RPMI8226 (cell line): ENCODE measurements around the gene SUCNR1.
"Not testable (repeated sequence)": the region's sequence is repeated elsewhere in the genome, so short reads cannot be mapped to it uniquely, and the experiment has no call there.

ENCODE experiments used
- DNase-seq: peaks from one replicate; pipeline ENCODE4 v3.0.0-alpha.2; 2015

Gene SUCNR1, protein sequence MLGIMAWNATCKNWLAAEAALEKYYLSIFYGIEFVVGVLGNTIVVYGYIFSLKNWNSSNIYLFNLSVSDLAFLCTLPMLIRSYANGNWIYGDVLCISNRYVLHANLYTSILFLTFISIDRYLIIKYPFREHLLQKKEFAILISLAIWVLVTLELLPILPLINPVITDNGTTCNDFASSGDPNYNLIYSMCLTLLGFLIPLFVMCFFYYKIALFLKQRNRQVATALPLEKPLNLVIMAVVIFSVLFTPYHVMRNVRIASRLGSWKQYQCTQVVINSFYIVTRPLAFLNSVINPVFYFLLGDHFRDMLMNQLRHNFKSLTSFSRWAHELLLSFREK

DNA sequence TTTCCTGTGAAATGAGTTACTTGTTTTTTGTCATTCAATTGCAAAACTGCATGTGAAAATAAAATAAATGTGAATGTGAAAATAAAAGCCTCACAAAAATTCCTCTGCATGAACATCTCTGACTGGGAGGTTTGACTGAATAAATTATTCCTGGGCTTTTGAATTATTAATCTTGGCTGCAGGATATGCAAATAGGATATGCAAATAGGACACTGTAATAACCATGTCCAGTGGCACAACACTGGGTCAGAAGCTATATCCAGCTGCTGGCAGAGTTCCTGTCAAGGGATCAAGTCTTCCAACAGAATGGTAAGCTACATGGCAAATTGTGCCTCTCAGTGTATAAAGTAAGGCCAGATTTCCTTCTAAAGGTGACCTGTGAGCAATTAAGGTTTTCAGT is at the start of gene SUCNR1:
Gene SUCNR1, plus strand, starts transcription at position 246 of the 400 bp plus-strand sequence. CDS start 6,250 bp downstream, outside the sequence.
- no peak for DNase-seq

DNA sequence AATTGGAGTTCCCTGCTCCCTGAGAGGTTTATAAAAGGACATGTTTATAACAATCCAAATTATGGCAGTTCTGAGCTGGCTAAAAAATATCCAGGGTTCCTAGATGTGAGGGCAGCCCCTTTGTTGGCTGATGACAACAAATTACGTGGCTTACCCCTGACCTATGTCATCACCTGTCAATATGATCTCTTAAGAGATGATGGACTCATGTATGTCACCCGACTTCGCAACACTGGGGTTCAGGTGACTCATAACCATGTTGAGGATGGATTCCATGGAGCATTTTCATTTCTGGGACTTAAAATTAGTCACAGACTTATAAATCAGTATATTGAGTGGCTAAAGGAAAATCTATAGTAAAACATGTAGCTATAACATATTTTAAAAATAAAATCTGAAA is 45.6 kb upstream of the SUCNR1 start:
- DNase-seq = no peak

DNA sequence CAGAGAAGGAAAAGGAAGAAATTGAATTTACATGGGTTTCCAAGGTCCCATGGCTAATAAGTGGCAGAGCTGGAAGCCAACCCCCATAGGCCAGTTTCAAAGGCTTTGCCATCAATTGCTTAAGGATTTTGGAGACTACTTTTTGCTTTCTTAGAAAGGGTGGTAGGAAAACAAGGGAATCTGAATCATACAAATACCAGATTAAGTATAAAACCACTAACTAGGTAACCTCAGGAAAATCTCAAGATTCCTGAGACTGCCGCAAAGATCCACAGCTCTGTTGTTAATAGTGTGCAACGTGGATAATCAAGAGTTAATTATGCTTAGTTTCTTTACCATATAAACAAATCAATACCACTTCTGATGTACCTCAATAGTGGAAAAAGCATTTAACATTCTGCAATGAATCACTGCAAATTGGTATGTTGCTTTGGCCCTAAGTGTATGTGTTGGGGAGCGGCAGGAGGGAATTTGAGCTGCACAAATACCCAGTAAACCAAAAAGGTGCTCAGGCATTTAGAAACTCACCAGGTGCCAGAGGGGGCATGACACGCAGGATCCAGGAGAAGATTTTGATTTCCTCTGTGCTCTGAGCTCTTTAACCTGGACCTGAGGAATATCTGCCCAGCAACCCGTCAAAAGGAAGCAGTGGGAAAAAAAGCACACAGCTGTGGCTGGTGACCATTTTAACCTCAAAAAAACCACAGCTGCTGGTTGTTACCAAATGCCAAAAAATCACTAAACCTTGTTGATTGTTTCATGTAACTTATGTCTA is 37.5 kb upstream of the SUCNR1 start:
- no peak for DNase-seq

DNA sequence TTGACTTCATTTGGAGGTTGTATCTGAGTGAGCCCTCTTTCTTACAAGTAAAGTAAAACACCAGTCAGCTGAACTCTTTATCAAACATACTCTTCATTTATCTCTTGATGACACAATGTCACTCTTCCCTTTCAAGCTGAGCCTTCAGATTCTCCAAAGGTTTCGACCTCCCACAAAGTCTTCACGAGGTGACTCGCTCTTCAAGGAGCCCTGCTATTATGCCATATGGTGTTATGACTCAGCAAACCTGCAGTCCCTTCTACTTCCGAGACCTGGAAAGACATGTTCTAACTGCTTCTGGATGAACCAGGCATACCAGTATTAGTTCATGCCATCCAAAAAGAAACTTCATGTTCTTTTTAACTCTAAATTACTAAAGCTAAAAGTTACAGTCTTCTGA is 36.4 kb upstream of the SUCNR1 start:
- DNase-seq = peak; percentile 20

DNA sequence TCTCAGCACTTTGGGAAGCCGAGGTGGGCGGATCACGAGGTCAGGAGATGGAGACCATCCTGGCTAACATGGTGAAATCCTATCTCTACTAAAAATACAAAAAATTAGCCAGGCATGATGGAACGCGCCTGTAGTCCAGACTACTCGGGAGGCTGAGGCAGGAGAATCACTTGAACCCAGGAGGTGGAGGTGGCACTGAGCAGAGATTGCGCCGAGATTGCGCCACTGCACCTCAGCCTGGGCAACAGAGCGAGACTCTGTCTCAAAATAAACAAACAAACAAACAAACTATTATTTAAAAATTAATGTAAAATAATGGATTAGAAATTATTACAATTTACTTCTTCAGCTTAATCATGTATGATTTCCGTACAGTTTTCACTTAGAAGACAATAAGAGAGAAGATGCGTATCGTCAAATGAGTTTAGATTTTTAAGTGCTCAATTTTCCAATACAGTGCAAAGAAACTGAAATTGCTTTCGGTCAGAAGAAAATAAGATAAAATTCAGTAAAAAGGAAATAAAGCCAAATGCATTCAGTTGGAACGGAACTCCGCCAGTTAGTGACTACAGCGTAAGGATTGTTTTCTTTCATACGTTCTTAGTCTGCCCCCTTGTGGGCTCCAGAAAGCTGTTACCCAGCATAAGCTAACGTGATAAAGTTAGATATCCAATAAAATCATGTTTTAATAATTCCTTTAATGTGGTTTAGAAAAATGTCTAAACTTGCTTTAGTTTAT is 34.7 kb upstream of the SUCNR1 start:
- peak; percentile 82 for DNase-seq

DNA sequence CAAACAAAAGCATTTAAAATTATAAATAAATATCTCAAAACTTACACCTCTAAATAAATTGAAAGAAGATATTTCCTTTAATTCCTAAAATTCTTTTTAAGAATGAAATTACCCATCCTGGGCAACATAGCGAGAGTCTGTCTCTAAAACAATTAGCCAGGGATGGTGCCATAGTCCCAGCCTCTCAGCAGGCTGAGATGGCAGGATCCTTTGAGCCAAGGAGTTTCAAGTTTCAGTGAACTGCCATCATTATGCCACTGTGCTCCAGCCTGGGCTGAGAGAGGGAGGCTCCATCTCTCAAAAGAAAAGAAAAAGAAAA is 34.2 kb upstream of the SUCNR1 start:
- no peak for DNase-seq

DNA sequence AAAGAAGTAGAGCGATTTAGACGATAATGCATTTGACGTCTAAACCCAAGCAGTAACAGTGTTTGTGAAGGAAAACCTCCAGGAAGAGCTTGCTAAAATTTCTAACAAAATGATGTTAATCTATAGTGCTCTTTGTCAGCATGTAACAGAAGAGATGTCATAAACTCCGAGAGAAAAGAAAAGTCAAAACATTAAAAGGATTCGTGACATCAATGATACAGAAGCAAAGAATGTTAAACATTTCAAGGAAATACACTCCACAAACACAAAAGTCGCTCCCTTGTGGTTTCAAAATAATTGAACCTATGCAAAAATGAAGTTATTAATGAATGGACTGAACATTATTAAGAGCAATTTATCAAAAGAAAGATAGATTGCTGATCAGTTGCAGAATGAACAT is 31.6 kb upstream of the SUCNR1 start:
- DNase-seq = no peak

DNA sequence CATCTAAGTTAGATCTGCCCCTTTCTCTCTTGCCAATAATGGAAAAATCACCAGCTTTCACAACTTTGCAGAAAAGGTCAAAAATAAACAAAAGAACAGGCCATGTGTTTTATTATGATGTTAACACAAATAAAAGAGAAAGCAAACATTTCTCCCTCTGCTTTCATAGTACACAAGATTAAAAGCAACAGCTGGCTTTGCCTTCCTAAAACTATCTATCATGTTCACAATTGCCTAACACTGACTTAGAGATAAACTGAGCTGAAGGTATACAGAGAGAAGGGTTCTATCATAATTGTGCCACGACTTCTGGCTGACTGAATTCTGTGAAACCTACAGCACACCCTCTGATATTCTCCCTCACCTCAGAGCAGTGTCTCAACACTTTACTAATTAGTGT is 30.2 kb upstream of the SUCNR1 start:
- no peak for DNase-seq

DNA sequence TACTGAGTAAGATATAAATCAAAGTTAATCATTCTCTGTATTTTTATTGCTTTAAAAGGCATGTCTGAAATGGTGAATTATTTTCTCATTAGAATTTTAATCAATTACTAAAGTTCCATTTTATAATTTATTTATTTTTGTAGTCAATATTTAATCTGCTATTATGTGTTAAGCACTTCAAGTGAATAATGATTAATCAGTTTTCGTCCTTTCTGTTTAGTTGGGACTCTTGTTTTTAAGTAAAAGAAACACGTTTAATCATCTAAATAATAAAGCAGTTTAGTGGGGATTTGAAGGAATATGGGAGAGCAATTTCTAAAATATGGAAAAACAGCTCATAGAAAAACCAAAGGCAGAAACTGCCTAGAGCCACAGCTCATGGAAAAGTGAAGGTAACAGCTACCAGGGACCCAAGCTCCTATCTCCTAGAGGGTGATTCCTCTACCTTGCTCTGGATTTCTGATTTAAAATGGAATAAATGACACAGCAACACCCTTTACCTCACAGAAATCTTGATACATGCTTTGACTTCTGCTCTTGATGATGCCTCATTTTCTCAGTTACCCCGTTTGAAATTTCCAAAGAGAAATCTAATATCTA is 28.0 kb upstream of the SUCNR1 start:
- DNase-seq = no peak

DNA sequence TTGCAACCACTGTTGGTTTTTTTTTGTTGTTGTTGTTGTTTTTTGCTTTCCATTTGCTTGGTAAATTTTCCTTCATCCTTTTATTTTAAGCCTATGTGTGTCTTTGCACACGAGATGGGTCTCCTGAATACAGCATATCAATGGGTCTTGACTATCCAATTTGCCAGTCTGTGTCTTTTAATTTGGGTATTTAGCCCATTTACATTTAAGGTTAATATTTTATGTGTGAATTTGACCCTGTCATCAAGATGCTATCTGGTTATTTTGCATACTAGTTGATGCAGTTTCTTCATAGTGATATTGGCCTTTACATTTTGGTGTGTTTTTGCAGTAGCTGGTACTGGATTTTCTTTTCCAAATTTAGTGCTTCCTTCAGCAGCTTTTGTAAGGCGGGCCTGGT is 23.4 kb upstream of the SUCNR1 start:
- DNase-seq = not testable (repeated sequence)

DNA sequence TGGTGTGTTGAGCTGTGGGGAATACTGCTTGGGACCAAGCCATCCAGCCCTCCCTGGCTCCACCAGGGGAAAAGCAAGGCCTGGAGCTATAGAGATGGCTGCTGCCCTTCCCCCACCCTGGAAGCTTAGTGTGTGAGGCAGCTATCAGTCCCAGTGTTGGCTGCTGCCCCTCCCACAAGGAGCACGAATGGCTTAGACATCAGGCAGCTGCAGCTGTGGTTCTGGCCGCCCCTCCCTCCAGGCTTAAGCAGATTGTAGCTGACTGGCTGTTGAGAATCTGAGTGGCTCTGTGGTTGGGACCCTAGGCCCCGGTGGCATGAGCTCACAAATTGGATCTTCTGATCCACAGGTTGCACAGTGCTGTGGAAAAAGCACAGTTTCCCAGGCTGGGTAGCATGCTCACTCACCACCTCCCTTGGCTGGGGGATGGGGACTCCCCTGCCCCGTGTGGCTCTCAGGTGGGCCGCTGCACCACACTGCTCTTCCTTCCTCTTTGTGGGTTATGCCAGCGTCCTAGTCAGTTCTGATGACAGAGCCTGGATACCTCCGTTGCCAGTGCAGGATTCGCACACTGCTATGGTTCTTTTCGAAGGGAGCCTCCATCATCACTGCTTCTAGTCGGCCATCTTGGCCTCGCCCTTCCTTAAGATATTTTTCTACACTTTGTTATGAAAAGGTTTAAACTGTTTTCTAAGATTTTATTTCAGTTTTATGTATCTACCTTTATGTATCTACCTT is 21.2 kb upstream of the SUCNR1 start:
- no peak for DNase-seq

DNA sequence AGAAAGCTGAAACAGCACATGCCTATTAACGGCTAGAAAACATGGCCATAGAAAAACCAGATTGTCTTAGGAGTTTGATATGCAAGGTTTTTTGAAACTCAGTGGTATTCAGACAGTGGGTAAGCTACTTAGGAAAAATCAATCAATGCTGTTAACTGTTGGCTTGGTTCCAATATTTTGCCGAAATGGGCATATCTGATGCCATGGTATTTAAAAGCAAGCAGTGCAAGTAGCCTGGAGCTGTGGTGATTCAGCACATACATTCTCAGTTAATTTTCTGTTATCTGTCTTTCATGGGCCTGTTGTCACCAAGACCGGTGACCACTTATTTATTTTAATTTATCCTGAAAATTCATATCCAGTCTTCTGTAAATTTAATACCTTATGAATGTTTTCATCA is 17.3 kb upstream of the SUCNR1 start:
- DNase-seq = no peak

DNA sequence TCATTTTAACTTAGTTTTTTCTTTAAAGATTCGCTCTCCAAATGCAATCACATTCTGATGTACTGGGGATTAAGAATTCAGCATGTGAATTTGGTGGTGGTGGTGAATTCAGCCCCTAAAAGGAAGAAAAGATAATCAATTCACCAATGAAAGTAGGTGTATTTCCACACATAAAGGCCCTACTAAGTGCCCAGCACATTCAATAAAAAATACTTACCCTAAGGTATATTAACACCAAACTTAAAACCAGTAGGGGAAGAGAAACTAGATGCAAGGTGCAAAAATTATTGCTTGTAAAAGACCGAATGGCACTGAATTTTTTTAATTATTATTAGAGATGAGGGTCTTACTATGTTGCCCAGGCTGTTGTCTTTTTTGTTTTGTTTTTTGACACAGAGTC is 16.8 kb upstream of the SUCNR1 start:
- DNase-seq = no peak

DNA sequence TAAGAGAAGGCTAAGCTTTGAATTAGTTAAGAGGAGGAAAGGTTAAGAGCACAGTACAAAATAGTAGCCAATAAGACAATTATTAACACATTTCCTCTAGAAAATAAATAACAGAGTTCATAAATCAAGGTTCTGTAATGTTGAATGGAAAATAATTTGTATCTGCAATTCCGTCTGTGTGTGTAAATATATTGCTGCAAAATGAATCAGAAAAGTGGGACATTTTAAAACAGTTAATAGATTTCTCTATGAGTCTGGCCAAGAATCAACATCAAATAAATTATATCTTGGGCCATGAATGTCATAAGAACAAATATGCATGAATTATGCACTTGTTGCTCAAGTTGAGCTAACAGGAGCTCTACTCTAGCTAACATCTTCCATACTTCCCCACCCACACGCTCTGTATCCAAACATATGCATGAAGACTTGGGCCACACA is 14.2 kb upstream of the SUCNR1 start:
- DNase-seq = no peak

DNA sequence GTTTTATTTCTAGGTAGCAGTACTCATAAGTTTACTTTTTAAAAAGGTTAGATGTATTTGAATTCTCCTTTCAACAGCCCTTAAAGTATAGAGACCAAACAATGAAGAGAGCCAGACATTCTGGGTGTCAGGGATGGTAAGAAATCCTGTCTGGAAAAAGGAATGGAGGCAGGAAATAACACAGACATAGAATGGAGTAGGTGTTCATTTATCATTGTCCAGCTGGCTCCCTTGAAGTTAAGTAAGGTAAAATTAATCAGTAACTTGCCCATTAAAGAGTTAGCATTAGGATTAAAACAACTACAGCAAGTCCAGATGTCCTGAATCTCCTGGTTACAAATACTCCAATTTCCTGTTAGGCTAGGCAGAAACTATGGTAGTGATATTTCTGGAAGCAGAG is 13.5 kb upstream of the SUCNR1 start:
- no peak for DNase-seq

DNA sequence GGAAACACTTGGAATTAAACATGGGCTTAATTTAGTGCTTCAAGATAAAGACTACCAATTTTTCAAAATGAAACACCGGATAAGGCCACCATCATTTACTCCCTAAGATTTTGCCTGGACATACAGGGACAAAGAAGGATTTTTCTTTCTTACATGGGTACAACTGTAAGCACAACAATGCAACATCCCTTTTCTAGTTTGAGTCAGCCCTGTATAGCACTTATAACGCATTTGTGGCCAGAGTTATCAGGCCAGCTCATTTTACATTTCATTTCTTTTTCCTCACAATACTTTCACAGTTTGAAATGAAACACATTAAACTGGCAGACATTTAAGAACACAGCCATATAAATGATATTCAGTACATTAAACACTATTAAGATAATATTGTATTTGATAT is 9.8 kb upstream of the SUCNR1 start:
- no peak for DNase-seq

DNA sequence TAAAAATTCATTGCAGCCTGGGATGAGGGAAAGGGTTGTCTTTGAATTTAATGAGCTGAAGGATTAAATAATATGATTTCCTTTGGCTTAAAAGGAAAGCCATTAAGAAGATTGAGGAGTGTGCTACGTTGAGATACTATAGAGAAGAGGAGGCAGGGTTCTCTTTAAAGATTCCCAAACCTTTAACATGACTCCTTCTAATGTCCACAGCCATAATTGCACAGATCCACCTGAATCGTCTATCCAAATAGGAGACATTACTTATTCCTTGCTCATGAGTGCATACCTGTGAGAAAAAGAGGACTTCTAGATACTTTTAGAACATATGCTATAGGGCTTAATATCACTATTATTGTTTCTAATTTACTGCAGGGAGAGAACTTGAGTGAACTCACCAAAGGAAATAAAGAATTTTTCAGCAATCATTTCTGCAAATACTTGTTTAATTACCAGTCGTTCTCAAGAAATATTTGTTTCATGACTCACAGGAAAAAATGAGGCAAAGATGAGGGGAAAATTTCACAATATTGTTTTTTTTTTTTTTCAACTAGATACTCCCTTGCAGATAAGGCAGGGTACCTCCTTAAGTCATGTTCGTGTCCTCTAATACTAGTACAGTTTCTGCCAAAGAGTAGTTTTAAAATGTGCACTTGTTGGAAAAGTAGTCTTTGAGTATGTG is 8.9 kb upstream of the SUCNR1 start:
- DNase-seq = no peak

DNA sequence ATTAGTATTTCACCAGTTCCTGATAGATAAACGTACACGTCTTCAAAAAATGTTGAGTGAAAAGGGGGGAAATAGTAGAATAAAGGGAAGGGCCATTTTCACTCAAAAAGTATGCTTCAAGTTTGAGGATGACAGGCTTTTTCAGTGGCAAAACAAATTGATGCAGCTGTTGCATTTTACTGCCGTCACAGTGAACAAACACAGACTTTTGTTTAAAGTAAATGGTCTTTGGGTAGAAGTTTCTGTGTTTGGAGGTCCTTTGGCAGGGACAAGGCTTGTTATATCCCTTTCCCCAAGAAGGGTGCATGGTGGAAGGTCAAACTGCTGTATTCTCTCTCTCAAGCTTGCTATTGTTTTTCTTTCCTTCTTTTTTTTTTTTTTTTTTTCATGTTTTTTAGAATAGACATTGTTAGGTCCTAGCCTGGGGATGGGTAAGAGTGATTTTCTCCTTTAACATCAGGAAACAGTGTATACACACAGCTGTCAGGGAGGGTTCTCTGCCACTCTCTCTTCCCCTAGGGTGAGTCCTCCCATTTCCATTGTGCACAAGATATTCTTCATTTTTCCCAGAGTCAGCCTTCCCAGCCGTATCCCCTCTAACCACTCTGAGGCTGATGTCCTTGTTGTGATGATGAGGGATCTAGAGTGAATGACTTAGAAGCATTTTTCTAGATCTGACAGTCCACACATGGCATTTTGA is 6.6 kb upstream of the SUCNR1 start:
- DNase-seq = no peak

DNA sequence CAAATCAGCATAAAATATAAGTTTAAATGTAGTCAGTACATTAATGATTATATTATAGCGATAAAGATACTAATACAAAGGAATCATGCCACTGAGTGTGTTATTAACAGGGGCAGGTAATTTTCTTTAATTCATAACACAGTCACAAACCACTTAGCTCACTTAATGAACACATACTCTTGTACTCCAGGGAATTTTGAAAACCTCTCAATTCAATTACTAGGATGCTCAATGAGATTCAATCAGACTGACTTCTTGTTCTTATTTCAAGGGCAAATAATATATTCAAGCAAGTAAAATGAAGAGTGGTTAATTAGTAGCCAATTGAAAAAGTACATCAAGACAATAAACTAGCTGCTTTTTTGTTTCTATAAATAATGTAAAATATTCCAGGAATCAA is 5.8 kb upstream of the SUCNR1 start:
- DNase-seq = no peak

DNA sequence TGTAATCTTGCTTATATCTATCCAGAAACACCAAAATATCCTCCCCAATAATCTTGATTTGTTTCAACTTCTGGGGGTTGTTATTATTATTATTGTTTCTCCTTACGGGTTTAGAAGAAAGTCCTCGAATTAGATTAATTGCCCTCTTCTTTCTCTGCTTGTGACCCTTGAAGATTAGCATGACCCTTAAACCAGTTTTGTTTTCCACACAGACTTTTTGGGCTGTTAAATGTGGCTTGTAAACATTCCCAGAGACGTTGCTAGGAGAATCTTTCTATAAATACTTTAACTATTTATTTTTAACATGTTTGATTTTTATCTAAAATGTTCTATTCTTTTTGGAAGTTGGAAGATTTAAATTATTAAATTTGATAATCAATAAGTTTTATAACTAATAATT is 4.3 kb upstream of the SUCNR1 start:
- no peak for DNase-seq

DNA sequence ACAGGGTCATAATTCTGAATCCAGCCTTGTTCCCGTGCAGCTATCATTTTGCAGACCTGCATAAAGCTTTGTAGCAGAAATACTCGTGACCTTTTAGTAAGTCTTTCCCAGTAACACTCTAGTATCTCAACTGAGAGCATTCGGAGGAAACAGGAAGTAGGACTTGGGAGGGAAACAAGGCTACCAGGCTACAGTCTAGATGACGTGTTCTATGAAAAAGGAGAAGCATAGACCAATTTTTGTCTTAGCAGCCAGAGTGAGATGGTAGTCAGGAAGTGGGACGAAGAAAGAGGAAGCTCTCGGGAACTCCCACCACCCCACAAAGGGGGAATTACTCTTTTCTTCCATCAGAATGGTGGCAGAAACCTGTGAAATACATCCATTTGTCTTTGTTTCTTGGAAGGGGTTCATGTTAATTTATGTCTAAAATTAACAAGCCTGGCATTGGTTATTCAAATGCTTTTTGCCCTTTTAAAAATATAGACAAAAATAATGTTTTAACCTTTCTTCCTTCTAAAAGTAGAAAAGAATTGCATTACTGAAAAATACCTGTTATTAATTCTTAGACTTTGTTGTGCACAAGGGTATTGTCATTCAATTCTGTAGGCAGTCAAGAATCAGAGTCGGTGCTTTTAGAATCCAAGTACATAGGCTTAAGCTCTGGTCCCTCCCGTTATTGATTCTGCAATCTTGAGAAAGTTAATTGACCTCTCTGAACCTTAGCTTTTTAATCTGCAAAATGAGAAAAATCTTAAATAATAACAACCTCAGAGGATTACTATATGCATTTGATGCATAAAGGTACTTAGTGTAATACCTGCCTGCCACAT is 1.6 kb upstream of the SUCNR1 start:
- DNase-seq = peak; percentile 68
